LHCN-M2 (cell line): ENCODE results near the gene B3GLCT. TPM values are rescaled to one million over a fixed set of nuclear protein-coding genes. Genes with fewer than 3 reads are reported as not detected.
"Not testable (repeated sequence)": the region's sequence is repeated elsewhere in the genome, so short reads cannot be mapped to it uniquely, and the experiment has no call there.

Experiments
- DNase-seq: peaks from one replicate; pipeline ENCODE4 v3.0.0-alpha.2; 2012; ENCODE audit warnings: low read depth
- total RNA-seq: library from RNA; depleted of rRNA; stranded (reverse); fragments of >200 nt; gene quantifications from 2 replicates; pipeline ENCODE4 v1.2.3, GENCODE V29; 2014

Gene B3GLCT
- total RNA-seq, 1 experiment from 2014 or later: 9.1 TPM

- DNase-seq: no peak
These were observed 76.6 kb downstream of the B3GLCT start for GRCh38 chr13:31276421-31276820.

DNA sequence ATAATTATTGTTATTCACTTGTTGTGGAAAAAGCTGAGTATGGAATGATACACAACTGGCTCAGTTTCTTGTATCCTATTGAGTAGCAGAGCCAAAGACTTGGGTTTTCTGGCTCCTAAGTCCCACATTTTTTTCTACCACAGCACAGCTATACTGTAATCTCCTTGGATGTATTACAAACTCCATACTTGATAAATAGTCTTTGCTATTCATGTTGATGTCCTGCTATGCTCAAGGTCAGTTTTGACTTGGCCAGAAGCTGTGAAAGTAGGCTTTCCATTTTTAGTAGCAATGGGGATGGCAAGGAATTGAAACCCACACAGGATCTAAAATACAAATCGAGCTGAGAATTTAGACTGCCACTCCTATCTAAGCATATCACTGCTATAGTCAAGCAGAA, 79.1 kb downstream of the B3GLCT start:
- no peak for DNase-seq

DNA sequence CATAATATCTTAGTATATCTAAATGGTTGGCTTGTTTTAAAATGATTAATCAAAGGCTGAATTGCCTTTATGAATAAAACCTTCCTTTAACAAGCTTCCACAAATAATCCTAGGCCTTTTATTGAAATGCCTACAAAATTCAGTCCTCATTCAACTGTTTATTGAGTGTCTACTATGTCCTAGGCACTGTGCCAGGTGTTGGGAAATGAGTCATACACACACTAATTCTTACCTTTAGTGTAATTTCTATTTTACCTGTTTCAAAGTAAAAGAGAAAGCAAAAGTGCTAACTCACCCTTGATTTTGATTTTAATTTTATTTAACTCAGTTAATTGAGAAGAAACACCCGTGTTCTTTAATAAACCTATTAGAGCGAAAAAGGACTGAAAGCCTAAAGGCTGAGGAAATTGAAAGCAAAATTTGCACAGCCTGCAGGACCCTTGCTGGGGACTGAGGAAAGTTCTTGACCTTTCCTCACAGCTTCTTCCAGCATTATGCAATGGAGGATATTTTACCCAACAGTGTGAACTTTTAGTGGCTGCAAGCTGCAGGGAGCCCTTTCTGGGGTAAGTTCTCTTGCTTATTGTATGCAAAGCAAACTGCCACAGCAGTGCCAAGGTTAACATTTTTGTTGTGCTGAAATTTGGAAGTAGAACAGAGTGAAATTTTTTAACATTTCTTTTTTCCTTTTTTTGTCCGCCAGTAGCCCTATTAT, 83.1 kb downstream of the B3GLCT start:
- no peak for DNase-seq

DNA sequence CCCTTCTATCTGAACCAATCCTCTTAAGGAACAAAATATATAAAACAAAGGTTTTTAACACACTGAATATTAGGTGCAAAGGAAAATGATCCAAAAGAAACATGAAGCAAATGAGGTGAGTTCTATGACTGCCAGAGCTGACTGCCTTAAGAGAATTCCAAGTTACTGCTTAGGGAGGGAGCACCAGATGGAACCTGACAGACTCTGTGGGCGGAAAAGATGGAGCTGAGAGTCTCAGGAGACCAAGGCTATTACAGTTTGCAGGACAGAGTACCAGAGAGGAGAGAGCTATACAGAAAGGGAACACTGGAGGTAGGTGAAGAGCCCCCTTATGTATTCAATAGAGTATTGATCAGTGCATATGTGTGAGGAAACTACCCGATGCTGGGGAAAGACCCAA, 87.2 kb downstream of the B3GLCT start:
- DNase-seq: no peak

DNA sequence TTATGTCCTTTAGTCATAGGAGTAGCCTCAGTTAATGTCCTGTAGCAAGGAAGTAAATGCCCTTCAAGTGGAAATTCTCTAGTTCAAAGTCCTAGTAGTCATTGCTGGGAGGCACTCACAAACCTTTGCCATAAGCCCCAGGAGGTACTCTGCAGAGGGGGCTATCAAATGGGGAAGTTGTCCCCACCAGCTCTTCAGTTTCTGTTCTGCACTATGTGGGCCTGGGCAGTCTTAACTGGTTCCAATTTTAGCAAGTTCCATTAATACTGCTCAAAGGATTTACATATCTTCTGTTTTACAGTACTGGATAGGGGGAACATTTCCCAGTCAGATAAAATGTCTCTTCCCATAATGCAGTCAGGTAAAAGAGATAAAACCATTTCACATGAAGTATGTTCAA, 101.3 kb downstream of the B3GLCT start:
- no peak for DNase-seq

DNA sequence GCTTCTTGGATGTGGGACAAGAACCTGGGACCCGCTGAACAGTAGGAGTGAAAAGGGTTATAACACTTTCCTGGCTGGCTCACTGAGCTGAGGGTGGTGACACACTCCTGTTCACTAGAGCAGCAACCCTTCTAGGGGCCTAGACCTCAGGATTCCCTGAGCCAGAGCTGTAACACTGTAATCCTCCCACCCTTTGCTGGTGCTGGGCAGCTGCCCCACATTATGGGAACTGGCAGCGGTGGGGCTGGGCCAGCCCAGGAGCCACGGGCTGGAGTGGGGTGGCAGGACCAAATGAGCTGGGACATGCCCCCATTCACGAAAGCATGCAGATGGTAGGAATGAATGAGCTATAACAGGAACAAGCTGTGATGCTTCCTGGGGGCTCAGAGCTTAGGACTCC, 110.6 kb downstream of the B3GLCT start:
- no peak for DNase-seq

DNA sequence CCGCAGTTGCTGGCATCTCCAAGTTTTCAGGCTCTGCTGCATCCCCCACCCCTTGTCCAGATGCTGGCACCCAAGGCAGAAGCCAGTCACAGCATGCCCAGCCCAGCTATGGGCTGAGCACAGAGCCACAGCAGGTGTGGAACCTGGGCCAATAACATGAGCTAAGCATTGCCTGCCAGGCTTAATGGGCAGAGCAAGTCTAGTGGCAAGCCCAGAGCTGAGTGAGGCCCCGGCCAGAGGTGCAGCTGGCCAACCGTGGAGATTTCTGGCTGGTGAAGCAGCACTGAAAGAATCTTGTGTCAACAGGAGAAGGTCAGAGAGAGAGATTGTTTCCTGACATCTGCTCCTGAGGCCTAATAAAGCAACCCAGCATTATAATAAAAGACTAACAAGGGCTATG, 111.0 kb downstream of the B3GLCT start:
- no peak for DNase-seq

DNA sequence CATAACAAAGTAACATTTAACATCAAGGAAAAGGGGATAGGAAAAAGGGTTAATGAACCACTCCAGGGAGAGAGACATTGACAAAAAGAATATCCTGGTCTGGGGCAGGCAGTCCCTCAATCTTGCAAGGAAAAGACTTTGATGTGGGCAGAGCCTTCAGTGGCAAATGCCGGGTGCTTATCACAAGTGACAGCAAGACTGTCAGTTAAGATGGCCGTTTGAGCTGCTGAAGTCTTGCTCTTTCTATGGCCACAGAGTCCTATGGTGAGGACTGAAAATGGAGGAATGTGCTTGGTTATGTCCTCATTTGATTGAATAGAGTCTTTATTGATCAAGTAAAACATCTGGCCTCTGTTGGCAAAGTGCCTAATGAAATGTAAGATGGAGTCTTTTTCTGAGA, 112.1 kb downstream of the B3GLCT start:
- no peak for DNase-seq

DNA sequence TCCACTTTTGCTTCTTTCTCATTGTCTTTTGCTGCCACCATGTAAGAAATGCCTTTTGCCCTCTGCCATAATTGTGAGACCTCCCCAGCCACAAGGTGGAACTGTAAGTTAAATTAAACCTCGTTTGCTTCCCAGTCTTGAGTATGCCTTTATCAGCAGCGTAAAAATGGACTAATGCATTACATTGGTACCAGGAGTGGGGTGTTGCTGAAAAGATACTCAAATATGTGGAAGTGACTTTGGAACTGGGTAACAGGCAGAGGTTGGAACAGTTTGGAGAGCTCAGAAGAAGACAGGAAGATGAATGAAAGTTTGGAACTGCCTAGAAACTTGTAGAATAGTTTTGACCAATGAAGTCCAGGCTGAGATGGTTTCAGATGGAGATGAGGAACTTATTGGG, 115.2 kb downstream of the B3GLCT start:
- DNase-seq: no peak

DNA sequence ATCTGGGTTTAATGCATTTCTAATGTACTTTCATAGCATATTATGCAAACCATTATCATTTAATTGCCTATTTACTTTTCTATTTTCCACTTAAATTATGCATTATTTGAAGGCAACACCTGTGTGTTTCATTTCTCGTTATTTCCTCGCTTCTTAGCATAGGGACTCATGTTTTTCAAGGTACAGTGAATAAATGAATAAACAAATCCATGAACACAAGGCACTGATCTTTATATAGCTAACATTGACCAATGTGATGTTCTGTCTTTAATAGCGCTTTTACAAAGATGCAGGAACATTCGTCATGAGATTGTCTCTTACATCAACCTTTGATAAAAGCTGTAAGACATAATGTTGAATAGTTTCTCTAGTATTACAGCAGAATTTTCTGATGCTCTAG, 121.2 kb downstream of the B3GLCT start:
- no peak for DNase-seq

DNA sequence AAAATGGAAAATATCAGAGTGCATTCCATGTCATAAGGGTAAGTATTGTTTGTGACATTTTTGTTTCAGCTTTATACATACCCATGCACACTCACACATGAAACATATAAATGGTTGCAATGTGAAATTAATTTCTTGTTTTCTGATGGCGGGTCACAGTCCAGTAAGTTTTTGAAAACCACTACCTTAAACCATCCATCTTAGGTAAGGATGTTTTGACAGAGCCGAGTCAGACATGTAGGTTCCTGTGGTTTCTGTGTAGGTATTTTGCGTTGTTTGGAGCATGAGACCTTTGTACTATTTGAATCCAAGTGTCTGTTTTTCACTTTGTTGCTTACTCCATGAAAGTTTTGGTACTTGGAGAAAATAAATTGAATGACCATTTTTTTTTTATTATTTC, 121.7 kb downstream of the B3GLCT start:
- DNase-seq: no peak

GRCh38 chr13:31322026-31322425, 122.3 kb downstream of the B3GLCT start:
- peak; percentile 9 for DNase-seq

- no peak for DNase-seq
These were observed 123.1 kb downstream of the B3GLCT start for GRCh38 chr13:31322702-31323405.

- no peak for DNase-seq
These were observed 127.5 kb downstream of the B3GLCT start for GRCh38 chr13:31327182-31327860.

- peak; percentile 15 for DNase-seq
These were observed 128.9 kb downstream of the B3GLCT start for GRCh38 chr13:31328549-31329235.

DNA sequence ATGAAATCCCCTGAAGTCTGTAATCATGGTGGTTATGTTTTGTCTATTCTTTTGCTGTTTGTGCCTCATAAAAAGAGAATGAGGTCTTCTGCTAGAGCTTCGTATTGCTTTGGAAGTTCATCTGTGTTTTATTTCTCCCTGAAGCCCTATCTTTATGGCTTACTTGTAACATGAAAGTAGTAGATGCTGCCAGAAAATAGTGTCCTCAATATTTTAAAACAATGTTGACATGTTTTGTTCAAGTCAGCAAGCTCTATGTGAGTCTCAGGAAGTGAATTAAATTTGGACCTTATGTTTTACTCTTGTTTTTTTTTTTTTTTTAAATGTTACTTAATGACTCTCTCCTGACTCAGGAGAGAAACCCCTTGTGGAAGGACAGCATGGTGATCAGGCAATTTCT, 130.5 kb downstream of the B3GLCT start:
- no peak for DNase-seq

DNA sequence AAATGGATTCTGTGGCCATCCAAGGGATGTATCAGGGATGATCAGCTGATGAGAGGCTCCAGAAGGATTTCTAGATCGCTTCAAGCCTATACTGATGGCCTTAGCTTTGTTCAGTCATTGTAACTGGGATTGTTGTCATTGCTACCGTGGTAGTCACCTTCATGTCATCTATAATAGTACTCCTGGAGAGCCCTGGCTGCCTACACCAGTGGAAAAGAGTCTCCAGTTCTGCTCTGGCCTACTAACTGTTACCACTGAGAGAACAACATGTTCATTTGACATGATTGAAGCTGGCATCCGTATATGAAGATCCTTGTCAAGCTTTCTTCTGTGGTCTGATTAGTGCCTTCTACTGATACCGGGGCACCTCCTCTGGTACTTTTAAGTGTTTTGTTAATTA, 131.3 kb downstream of the B3GLCT start:
- no peak for DNase-seq

- DNase-seq: no peak
These were observed 134.8 kb downstream of the B3GLCT start for GRCh38 chr13:31334547-31334946.

DNA sequence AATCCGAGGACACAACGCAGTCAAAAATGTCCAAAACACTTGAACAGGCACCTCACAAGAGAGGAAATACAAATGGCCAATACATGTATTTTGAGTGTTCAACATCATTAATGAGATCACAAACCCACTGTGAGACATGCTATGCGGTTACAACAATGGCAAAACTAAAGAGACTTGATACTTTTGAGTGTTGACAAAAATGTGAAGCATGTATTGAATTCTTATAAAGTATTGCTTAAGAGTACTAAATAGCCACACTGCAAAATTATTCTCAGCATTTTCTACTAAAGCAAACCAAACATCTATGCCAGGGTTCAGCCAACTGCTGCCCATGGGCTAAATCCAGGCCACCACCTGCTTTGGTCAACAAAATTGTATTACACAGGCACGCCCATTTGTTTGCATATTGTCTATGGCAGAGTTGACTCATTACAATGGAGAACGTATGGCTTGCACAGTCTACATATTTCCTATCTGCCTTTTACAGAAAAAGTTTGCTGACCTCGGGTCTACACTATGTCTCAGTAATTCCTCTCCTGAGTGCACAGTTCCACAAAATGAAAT, 135.3 kb downstream of the B3GLCT start:
- DNase-seq: peak; percentile 4

DNA sequence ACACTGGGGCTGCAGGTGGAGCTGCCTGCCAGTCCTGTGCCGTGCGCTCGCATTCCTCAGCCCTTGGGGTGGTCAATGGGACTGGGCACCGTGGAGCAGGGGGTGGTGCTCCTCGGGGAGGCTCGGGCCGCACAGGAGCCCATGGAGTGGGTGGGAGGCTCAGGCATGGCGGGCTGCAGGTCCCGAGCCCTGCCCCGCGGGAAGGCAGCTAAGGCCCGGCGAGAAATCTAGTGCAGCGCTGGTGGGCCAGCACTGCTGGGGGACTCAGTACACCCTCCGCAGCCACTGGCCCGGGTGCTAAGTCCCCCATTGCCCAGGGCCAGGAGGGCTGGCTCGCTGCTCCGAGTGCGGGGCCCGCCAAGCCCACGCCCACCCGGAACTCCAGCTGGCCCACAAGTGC, 139.8 kb downstream of the B3GLCT start:
- DNase-seq: not testable (repeated sequence)

DNA sequence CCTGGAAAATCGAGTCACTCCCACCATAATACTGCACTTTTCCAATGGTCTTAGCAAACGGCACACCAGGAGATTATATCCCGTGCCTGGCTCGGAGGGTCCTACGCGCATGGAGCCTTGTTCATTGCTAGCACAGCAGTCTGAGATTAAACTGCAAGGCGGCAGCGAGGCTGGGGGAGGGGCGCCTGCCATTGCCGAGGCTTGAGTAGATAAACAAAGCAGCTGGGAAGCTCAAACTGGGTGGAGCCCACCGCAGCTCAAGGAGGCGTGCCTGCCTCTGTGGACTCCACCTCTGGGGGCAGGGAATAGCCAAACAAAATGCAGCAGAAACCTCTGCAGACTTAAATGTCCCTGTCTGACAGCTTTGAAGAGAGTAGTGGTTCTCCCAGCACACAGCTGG, 141.1 kb downstream of the B3GLCT start:
- not testable (repeated sequence) for DNase-seq

- no peak for DNase-seq
These were observed 147.1 kb downstream of the B3GLCT start for GRCh38 chr13:31346891-31347290.
